Measurements from ENCODE around the gene POU2F1.

POU2F1 gene

GRCh38 chr1:167442854-167443565 is 222.3 kb downstream of the POU2F1 start:
- no peak for DNase-seq (ENCODE audit: low spot score)

GRCh38 chr1:167443757-167444156 is 223.1 kb downstream of the POU2F1 start:
- no peak for DNase-seq (ENCODE audit: low spot score)

GRCh38 chr1:167446966-167447365 is 226.3 kb downstream of the POU2F1 start:
- DNase-seq (ENCODE audit: low spot score): no peak

GRCh38 chr1:167447521-167448136 is 226.9 kb downstream of the POU2F1 start:
- no peak for DNase-seq (ENCODE audit: low spot score)

GRCh38 chr1:167450843-167451242 is 230.2 kb downstream of the POU2F1 start:
- no peak for DNase-seq (ENCODE audit: low spot score)

GRCh38 chr1:167452483-167452882 is 231.8 kb downstream of the POU2F1 start:
- DNase-seq (ENCODE audit: low spot score): no peak

GRCh38 chr1:167453123-167453522 is 232.4 kb downstream of the POU2F1 start:
- no peak for DNase-seq (ENCODE audit: low spot score)

- peak; percentile 38 for DNase-seq (ENCODE audit: low spot score)
Measured at GRCh38 chr1:167454304-167454893, 233.7 kb downstream of the POU2F1 start.

GRCh38 chr1:167454894-167455785 is 234.5 kb downstream of the POU2F1 start:
- peak; percentile 30 for DNase-seq (ENCODE audit: low spot score)

GRCh38 chr1:167455786-167456446 is 235.2 kb downstream of the POU2F1 start:
- peak; percentile 29 for DNase-seq (ENCODE audit: low spot score)

- no peak for DNase-seq (ENCODE audit: low spot score)
Measured at GRCh38 chr1:167456524-167456923, 235.8 kb downstream of the POU2F1 start.

- no peak for DNase-seq (ENCODE audit: low spot score)
Measured at GRCh38 chr1:167456926-167457325, 236.2 kb downstream of the POU2F1 start.

- DNase-seq (ENCODE audit: low spot score): no peak
Measured at GRCh38 chr1:167457936-167458584, 237.4 kb downstream of the POU2F1 start.

GRCh38 chr1:167460836-167461235 is 240.2 kb downstream of the POU2F1 start:
- DNase-seq (ENCODE audit: low spot score): peak; percentile 61

GRCh38 chr1:167462341-167462740 is 241.7 kb downstream of the POU2F1 start:
- no peak for DNase-seq (ENCODE audit: low spot score)

- no peak for DNase-seq (ENCODE audit: low spot score)
Measured at GRCh38 chr1:167463080-167463479, 242.4 kb downstream of the POU2F1 start.

- no peak for DNase-seq (ENCODE audit: low spot score)
Measured at GRCh38 chr1:167463875-167464575, 243.3 kb downstream of the POU2F1 start.

- DNase-seq (ENCODE audit: low spot score): no peak
Measured at GRCh38 chr1:167465018-167465417, 244.3 kb downstream of the POU2F1 start.

- DNase-seq (ENCODE audit: low spot score): no peak
Measured at GRCh38 chr1:167465743-167466142, 245.1 kb downstream of the POU2F1 start.

- no peak for DNase-seq (ENCODE audit: low spot score)
Measured at GRCh38 chr1:167467126-167467710, 246.5 kb downstream of the POU2F1 start.

All from Ammon's horn (tissue), 1 donor.